GM18909 (cell line): ENCODE measurements around the gene TSPAN11.

Experiments used
- ATAC-seq: cut with Tn5 transposase; IDR thresholded peaks from one replicate; pipeline ENCODE4 v1.9.1; 2021; ENCODE audit warnings: mild to moderate bottlenecking; ENCODE audit not compliant: unreplicated experiment, poor library complexity

The TSPAN11 gene

GRCh38 chr12:30997685-30998440 lies 71.3 kb downstream of the TSPAN11 start:
- ATAC-seq: no peak

- ATAC-seq: no peak
Measured at GRCh38 chr12:30999011-30999410, 72.5 kb downstream of the TSPAN11 start.

GRCh38 chr12:30999723-31000122 lies 73.2 kb downstream of the TSPAN11 start:
- no peak for ATAC-seq

GRCh38 chr12:31000751-31001150 lies 74.2 kb downstream of the TSPAN11 start:
- no peak for ATAC-seq

GRCh38 chr12:31001581-31002360 lies 75.2 kb downstream of the TSPAN11 start:
- ATAC-seq: no peak

GRCh38 chr12:31002361-31002725 lies 75.8 kb downstream of the TSPAN11 start:
- no peak for ATAC-seq

GRCh38 chr12:31002999-31003398 lies 76.5 kb downstream of the TSPAN11 start:
- ATAC-seq: no peak

- no peak for ATAC-seq
Measured at GRCh38 chr12:31003861-31004640, 77.5 kb downstream of the TSPAN11 start.

- no peak for ATAC-seq
Measured at GRCh38 chr12:31004666-31005065, 78.1 kb downstream of the TSPAN11 start.

- no peak for ATAC-seq
Measured at GRCh38 chr12:31005256-31005943, 78.9 kb downstream of the TSPAN11 start.

GRCh38 chr12:31005944-31006361 lies 79.4 kb downstream of the TSPAN11 start:
- ATAC-seq: no peak

- ATAC-seq: no peak
Measured at GRCh38 chr12:31006416-31007152, 80.0 kb downstream of the TSPAN11 start.

- no peak for ATAC-seq
Measured at GRCh38 chr12:31007153-31007495, 80.6 kb downstream of the TSPAN11 start.

GRCh38 chr12:31007636-31008175 lies 81.2 kb downstream of the TSPAN11 start:
- no peak for ATAC-seq

GRCh38 chr12:31008241-31008761 lies 81.8 kb downstream of the TSPAN11 start:
- ATAC-seq: no peak

GRCh38 chr12:31008961-31009840 lies 82.7 kb downstream of the TSPAN11 start:
- no peak for ATAC-seq

- ATAC-seq: no peak
Measured at GRCh38 chr12:31009976-31010375, 83.4 kb downstream of the TSPAN11 start.

GRCh38 chr12:31011336-31011735 lies 84.8 kb downstream of the TSPAN11 start:
- ATAC-seq: no peak
